Measurements from ENCODE around the gene NOL3.

Gene NOL3

DNA sequence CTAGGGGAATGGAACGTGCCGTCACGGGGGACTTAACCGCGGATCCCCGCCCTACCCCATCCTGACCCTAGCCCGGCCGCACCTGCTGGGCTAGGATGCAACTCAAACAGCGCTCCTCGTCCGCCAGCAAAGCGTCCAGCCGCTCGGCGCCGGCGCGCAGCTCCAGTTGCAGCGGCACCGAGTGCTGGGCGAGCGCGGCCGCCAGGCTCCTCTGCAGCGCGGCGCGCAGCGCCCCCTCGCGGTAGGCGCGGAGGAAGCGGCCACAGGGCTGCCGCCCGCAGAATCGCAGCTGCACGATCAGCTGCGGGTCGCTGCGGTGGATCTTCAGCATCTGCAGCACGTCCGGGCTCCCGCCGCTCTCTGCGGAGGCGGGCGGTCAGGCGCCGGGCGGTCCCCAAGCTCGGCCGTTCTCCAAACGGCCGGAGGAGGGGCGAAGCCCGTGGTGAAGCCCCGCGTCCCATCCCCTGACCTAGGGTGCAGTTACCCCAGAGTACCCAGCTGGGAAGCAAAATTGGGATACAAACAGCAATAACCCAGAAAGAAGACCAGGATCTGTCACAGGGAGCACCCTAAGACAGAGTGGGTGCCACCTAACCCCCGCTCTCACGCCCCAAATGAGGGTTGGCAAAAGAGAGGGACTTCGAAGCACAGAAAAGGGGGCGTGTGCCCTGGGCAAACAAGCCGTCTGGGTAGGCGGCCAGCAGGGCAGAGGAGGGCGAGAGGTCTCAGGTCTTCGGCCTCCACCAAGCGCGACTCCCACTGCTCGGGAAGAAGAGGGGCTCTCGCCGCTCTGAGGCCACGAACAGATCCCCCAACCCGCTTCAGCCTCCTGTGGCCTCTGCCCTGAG, 14.8 kb upstream of the NOL3 start:
- DNase-seq (ENCODE audit: low spot score): peak; percentile 92

DNA sequence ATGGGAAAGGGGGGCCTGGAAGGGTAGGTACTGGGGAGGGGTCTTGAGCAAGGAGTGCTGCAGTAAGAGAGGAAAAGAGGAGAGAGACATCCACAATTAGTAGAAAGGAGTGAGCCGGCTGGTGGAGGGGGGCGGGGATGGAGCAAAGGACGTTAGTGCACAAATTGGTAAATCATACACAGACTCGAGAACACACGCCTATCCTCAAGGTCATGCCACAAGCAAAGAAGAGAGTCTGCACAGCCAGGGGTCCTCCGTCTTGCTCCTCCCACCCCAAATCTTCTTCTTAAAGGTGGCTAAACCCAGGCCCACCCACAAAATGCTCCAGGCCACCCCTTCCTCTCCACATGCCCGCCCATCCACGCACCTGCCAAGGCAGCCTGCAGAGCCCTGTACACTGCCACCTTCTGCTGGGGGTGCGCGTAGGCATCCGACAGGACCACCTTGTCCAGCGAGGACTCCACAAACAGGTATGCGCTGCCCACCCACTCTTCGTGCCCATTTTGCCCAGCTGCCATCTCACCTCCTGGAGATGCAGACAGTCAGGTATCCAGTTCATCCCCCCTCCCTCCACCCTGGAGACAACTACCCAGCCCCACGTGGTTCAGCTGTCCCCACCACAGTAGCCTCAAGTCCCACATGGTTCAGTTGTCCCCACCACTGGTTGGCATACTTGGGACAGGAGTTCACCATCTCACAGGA, 14.0 kb upstream of the NOL3 start:
- no peak for DNase-seq (ENCODE audit: low spot score)

DNA sequence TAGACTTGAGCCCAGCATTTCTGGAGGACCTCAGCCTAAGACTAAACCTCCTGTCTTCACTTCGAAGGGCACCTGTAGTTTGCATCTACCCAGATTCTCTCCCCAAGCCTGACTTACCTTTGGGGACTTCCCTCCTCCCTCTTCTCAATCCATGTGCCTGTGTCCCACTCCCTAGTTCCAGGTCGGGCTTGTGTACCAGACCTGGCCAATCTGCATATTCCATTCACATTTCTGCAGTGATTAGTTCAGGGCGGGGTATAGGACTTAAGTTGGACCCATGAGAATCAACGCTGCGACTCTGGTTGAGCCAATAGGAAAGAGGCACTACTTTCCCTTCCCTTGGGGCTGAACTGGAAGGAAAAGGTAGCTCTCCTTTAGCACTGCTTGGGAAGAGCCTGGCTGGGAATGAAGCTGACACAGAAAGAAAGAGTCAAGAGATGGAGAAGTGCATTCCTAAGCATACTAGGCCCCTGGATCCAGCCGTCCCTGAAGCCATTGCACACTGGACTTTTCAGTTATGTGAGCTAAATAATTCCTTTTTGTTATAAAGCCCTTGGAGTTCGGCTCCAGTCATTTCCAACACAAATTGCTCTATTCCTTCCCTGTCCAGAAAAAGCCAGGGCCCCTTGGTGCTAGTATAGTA, 13.1 kb upstream of the NOL3 start:
- DNase-seq (ENCODE audit: low spot score): no peak

DNA sequence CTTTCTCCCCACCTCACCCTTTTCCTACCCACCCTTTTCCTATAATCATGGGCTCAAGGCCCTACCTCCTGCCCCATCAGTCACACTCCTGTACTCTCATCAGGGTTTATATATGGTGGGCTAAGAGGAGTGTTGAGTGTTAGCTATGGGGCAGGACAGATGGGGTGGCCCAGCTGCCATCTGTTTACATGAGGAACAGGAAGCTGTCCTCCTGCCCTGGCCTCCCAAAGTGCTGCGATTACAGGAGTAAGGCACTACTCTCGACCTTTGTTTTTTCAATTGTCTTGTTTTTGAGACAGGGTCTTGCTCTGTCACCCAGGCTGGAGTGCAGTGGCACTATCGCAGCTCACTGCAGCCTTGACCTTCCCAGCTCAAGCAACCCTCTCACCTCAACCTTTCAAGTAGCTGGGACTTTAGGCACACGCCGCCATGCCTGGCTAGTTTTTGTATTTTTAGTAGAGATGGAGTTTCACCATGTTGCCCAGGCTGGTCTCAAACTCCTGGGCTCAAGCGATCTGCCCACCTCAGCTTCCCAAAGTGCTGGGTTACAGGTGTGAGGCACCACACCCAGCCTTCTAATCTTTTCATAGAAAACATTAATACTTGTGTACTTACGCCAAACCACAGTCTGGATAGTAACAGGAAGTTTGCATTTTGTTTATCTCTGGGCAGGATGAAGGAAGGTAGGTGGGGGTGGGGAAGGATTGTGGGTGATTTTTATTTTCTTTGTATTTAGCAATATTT, 12.3 kb upstream of the NOL3 start:
- DNase-seq (ENCODE audit: low spot score): no peak

DNA sequence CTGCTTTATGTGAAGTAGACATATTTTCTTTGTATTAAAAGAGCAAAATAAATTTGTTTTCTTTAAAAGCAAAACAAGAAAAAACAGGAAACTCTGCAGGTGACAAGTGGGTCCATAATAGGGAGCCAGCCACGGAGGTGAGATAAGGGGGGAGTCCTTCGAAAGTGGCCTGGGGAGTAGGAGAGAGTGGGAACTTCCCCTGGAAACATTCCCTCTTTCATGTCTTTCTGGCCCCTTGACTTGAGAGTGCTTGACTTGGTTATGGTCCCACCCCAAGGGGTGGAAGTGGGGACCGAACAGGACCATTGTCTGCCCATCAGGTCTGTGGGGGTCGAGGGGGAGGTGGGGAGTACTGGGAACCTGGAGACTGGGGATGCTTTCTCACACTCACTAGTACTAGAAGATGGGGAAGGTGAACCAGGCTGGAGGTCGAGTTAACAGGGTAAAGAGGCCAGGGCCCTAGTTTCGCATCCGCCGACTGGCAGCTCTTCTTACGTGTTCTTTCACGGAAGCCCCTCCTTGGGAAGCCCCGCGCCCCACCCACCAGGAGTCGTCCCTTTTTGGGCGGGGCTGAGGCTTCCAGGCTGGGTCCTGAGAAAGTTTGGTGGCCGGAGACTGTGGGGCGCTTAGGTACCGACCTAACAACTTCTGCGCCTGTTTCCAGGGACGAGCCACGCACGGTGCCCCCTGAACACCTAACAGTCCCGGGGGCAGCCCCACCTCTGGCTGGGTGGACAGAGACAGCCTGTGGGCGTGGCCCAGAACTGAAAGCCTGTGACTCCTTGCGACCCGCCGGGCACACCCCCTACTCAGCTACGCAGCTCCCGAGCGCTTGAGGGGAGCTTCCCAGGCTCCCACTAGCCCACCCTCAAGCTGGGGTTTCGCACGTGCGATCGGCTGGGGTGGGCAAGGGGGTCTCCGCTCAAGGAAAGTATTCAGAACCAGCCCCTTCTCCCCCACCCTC, 11.4 kb upstream of the NOL3 start:
- no peak for DNase-seq (ENCODE audit: low spot score)

DNA sequence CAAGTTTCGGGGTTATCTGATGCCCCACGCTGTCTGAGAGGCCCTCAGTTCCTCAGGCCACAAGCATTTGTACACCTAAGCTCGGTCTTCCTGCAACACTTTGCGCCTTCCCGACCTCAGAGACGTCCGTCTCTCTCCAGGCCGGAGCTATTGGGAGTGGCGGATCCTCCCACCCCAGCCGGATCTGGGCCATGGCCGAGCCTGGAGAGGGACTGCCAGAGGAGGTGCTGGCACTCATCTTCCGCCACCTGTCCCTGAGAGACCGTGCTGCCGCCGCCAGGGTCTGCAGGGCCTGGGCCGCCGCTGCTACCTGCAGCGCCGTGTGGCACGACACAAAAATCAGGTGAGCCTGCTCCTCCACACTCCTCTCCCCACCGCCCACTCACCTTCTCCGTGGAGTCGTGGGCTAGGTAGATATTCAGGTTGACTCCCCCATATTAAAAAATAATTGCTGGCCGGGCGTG, 8.7 kb upstream of the NOL3 start:
- DNase-seq (ENCODE audit: low spot score): no peak

DNA sequence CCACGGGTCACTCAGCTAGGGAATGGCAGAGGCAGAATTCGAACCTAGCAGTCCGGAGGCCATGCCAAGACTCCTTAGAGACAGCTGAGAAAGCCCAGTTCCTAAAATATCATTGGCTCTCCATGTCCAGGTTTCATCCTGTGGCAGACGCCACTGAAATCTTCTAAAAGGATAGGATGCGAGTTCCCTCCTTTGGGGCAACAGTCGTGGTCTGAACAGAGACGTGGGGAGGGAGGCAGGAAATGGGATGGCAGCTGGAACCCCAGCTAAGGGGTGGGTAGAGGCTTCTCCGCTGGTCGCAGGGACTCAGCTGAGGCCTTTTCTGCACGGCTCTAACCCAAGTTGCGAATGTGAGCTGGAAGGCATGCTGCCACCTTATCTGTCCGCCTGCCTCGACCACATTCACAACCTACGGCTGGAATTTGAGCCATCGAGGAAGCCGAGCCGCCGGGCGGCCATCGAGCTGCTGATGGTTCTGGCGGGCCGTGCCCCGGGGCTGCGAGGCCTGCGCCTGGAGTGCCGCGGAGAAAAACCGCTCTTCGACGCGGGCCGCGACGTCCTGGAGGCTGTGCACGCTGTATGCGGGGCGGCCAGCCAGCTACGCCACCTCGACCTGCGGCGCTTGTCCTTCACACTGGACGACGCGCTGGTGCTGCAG, 7.7 kb upstream of the NOL3 start:
- DNase-seq (ENCODE audit: low spot score): no peak

DNA sequence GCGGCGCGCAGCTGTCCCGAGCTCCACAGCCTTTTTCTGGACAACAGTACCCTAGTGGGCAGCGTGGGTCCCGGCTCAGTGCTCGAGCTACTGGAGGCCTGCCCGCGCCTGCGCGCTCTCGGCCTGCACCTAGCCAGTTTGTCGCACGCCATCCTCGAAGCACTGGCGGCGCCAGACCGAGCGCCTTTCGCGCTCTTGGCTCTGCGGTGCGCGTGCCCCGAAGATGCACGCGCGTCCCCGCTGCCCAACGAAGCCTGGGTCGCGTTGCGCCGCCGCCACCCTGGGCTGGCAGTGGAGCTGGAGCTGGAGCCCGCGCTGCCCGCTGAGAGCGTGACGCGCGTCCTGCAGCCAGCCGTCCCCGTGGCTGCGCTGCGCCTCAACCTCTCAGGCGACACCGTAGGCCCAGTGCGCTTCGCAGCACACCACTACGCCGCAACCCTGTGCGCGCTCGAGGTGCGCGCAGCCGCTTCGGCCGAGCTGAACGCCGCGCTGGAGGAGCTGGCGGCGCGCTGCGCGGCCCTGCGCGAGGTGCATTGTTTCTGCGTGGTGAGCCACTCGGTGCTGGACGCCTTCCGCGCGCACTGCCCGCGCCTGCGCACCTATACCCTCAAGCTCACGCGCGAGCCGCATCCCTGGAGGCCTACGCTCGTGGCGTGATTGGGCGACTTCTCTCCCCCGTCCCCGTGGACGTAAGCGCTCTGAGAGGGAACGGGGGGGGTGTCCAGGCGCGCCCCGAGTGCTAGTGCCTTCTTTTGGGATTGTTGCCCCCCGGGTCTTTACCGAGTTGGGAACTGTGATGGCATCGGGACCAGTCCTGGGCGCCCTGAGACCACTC, 7.0 kb upstream of the NOL3 start:
- no peak for DNase-seq (ENCODE audit: low spot score)

DNA sequence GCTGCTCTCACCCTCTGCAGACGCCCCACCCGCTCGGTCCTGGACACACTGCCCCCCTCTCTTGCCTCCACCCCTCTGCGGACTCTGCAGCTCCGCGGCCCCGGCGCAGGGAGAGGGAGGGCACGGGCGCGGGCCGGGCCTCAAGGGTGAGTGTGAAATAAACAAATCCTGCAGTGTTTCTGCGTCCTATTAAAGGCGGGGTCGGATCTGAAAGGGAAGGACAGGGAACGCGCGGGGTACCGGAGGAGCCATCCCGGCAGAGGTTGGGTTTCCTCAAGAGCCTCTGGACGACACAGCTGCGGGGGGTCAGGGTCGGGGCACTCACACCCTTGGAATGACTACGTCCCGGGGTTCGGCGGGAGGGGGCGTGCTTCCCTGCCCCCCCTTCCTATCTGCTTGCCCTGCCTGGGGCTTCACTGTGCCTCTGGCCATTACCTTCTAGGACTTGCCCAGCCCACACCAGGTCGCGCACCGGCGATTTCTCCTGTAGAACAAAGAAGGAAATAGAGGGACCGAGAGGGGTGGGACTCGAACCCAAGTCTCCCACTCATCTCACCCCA, 6.3 kb upstream of the NOL3 start:
- no peak for DNase-seq (ENCODE audit: low spot score)

DNA sequence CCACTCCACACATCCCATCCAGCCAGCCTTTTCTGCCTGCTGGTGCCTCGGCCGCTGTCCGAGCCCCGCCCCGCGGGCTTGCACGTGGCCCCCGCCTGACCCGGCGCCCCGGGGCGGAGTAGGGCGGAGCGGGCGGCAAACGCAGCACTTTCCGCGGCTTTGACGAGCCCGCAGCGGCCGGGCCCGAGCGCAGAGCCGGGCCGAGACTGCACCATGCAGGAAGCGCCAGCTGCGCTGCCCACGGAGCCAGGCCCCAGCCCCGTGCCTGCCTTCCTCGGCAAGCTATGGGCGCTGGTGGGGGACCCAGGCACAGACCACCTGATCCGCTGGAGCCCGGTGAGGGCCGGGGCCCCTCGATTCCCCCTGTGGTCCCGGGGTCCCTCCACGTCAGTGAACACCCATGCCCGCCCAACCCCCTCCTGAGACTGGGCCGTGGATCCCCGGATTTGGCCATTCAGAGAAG, 5.7 kb upstream of the NOL3 start, which contains the start of gene HSF4:
Gene HSF4, plus strand, starts transcription at position 147 of the 463 bp plus-strand sequence. Its CDS starts 67 bp downstream, at position 214.
- no peak for DNase-seq (ENCODE audit: low spot score)

DNA sequence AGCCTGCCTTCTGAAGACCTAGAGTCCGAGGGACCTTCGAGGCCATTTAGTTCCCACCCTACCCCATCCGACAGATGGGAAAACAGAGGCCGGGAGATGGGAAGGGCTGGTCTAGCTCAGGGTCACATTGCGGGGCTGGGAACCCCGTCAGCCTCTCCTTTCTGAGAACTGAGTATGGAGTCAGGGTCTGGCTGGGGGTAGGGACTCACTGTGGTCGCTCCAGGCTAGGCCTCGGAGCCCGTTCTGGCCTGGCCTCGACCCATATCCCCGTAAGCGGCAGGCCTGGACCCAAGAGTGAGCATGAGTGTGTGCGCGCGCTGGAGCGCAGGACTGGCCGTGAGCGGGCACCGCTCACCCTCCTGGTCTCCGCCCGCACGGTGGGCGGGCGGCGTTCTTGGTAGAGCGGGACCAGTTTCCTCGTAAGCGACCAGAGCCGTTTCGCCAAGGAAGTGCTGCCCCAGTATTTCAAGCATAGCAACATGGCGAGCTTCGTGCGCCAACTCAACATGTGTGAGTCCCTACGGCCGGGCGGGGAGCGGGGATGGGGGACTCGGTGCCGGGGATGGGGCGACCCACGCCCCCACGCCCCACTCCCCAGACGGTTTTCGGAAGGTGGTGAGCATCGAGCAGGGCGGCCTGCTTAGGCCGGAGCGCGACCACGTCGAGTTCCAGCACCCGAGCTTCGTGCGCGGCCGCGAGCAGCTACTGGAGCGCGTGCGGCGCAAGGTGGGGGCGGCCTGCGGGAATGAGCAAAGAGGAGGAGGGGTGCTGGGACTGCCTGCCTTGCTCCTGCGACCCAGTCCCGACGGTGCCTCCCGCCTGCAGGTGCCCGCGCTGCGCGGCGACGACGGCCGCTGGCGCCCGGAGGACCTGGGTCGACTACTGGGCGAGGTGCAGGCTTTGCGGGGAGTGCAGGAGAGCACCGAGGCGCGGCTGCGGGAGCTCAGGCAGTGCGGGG, 4.9 kb upstream of the NOL3 start:
- no peak for DNase-seq (ENCODE audit: low spot score)

DNA sequence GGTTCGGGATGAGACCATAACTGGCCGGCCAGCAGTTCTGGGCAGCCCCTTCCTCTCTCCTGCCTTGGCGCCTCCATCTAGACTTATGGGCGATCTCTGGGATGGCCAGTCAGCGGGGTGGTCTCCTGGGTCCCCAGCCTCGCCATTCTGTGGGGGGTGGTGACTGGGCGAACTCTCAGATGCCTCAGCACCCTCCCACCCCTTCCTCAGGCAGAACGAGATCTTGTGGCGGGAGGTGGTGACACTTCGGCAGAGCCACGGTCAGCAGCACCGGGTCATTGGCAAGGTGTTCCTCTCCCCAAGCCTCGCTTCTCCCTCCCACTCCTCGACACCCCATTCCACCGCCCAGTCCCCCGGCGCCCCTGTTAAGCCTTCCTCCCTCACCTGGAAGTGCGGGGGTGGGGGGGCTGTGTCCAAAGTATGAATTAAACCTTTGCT, 4.2 kb upstream of the NOL3 start:
- no peak for DNase-seq (ENCODE audit: low spot score)

DNA sequence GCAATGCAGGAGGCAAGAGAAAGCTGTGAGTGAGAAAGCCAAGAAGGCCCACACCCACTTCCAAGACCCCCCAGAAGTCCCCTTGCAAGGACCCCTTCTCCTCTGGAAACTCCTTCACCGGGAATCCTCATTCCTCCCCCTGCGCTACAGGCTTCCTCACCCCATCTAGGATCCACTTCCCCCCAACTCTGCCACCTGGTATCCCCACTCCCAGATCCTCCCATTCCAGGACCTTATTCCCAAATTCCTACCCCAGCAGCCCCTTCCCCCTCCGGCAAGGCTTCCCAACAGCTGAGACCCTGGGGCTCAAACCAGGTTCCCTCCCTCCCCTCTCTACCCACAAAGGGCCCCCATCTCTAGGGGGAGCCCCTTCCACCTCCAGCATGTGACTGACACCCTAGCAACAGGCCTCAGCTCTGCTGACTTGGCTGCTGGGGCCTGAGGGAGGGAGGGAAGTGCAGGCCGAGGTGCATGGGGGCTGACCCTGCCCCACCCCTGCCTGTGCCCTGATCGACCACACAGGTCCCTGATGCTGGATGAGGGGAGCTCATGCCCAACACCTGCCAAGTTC, 3.7 kb upstream of the NOL3 start:
- DNase-seq (ENCODE audit: low spot score): no peak

DNA sequence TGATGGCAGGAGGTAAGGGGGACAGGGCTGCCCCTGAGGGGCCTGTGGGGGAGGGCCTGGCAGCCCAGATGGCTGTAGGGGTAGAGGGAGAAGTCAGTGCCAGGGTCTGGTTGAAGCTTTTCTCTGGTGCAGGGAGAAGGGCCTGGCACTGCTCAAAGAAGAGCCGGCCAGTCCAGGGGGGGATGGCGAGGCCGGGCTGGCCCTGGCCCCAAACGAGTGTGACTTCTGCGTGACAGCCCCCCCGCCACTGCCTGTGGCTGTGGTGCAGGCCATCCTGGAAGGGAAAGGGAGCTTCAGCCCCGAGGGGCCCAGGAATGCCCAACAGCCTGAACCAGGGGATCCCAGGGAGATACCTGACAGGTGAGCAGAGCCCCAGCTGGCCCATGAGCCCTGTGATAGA, 2.8 kb upstream of the NOL3 start:
- no peak for DNase-seq (ENCODE audit: low spot score)

DNA sequence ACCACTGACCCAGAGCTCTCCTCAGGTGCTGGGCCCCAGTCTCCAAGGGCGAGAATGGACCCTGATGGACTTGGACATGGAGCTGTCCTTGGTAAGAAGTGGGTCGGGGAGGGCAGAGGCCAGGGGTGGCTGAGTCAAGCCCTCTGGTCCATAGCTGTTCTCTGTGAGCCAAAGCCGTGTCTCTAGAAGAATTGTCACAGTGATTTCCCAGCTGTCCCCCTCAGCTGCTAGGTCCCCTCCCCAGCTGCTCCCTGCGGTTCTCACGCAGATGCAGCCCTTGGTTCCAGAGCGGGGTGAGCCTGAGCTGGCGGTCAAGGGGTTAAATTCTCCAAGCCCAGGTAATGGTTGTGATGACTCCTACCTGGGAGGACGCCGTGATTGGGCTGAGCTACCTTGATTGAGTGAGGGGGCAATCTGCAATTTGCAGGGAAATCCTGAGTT, 1.3 kb upstream of the NOL3 start:
- DNase-seq (ENCODE audit: low spot score): no peak

DNA sequence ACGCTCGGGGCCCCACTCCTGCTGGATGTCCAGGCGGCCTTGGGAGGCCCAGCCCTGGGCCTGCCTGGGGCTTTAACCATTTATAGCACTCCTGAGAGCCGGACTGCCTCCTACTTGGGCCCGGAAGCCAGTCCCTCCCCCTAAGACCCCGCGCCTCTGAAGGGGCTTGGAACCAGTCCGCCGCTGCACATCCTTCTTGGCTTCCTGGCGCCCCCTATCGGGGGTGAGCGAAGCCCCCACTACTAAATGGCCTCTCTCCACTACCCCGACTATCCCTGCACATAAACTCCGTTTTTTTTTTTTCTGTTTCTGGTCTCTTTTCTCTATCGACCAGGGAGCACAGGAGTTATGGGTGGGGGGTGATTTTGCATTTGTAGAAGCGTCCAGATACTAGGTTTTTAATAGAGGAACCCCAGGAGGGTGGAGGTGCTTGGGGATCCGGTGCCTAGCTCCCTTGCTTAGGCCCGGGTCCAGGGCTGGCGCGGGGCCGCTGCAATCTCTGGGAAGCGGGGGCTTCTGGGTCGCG, 633 bp upstream of the NOL3 start:
- peak; percentile 72 for DNase-seq (ENCODE audit: low spot score)

All from D341Med (cell line).